ENCODE results near the gene LSM6. TPM values are rescaled to one million over a fixed set of nuclear protein-coding genes. Genes with fewer than 3 reads are reported as not detected.

LSM6 gene
- total RNA-seq (87.8 TPM), polyA plus RNA-seq (74.8 TPM)
- long read RNA-seq, donor 1, partial matches to known transcripts, result 0 of 4 reads
- long read RNA-seq, donor 1, other reads (novel, unspliced or antisense), result 0 of 4 reads
- long read RNA-seq, donor 2, result 0 reads
- long read RNA-seq, donor 3, transcript LSM6-201 (4 exons, 2,259 nt), result major isoform, 88 of 106 reads
- long read RNA-seq, donor 3, partial matches to known transcripts, result 9 of 106 reads
- long read RNA-seq, donor 3, other reads (novel, unspliced or antisense), result 0 of 106 reads
- long read RNA-seq, donor 4, transcript LSM6-201 (4 exons, 2,259 nt), result major isoform, 34 of 36 reads
- long read RNA-seq, donor 4, partial matches to known transcripts, result 0 of 36 reads
- long read RNA-seq, donor 4, other reads (novel, unspliced or antisense), result 0 of 36 reads
- long read RNA-seq, donor 5, transcript LSM6-201 (4 exons, 2,259 nt), result major isoform, 77 of 98 reads
- long read RNA-seq, donor 5, partial matches to known transcripts, result 16 of 98 reads
- long read RNA-seq, donor 5, other reads (novel, unspliced or antisense), result 0 of 98 reads
- long read RNA-seq, donor 6, transcript LSM6-201 (4 exons, 2,259 nt), result major isoform, 42 of 48 reads
- long read RNA-seq, donor 6, partial matches to known transcripts, result 0 of 48 reads
- long read RNA-seq, donor 6, other reads (novel, unspliced or antisense), result 0 of 48 reads
- long read RNA-seq, donor 7, transcript LSM6-201 (4 exons, 2,259 nt), result major isoform, 47 of 76 reads
- long read RNA-seq, donor 7, partial matches to known transcripts, result 24 of 76 reads
- long read RNA-seq, donor 7, other reads (novel, unspliced or antisense), result 0 of 76 reads
- long read RNA-seq, donor 8, transcript LSM6-201 (4 exons, 2,259 nt), result major isoform, 19 of 22 reads
- long read RNA-seq, donor 8, partial matches to known transcripts, result 0 of 22 reads
- long read RNA-seq, donor 8, other reads (novel, unspliced or antisense), result 0 of 22 reads
- long read RNA-seq, donor 9, transcript LSM6-201 (4 exons, 2,259 nt), result major isoform, 37 of 44 reads
- long read RNA-seq, donor 9, partial matches to known transcripts, result 5 of 44 reads
- long read RNA-seq, donor 9, other reads (novel, unspliced or antisense), result 0 of 44 reads
- long read RNA-seq, donor 10, transcript LSM6-201 (4 exons, 2,259 nt), result major isoform, 45 of 55 reads
- long read RNA-seq, donor 10, partial matches to known transcripts, result 6 of 55 reads
- long read RNA-seq, donor 10, other reads (novel, unspliced or antisense), result 0 of 55 reads

GRCh38 chr4:146175541-146176453, at the start of gene LSM6:
LSM6 (plus strand) TSS chr4:146175718; CDS start chr4:146182922, 7,204 bp downstream.
- DNase-seq (ENCODE audit: low read depth in 6 of 9, low spot score in 9 of 9), result peak; percentile 61 to 91 (median 76)
- no peaks in the 10 kb centered on the region for H3K9me3 ChIP-seq (ENCODE audit: control insufficient read depth in 2 of 2, insufficient read depth in 1 of 2, low read length in 1 of 2)
- under 1% methylated on average over 75 of the region's 75 CpGs for WGBS
- peak within 1 kb of the TSS; percentile 78 to 90 for H3K4me3 ChIP-seq (ENCODE audit: low read length in 2 of 2)
- peak within 1 kb of the TSS; percentile 72 to 93 for H3K27ac ChIP-seq (ENCODE audit: low read depth in 1 of 2, low read length in 1 of 2)
- peaks cover 3 to 5% of the 10 kb centered on the region in 2 donors for H3K4me1 ChIP-seq (ENCODE audit: control insufficient read depth in 2 of 2, insufficient read depth in 2 of 2, low read length in 2 of 2)
- no peaks in the 10 kb centered on the region for H3K27me3 ChIP-seq (ENCODE audit: control insufficient read depth in 2 of 2, insufficient read depth in 1 of 2, low read length in 1 of 2)
- peaks cover 0 to 6% of the 10 kb centered on the region in 2 donors for H3K36me3 ChIP-seq (ENCODE audit: control insufficient read depth in 2 of 2, insufficient read depth in 2 of 2, low read length in 1 of 2)

GRCh38 chr4:146132445-146132844, 43.1 kb upstream of the LSM6 start:
- Histone ChIP-seq H3K9me3 (ENCODE audit: control insufficient read depth in 2 of 2, insufficient read depth in 1 of 2, low read length in 1 of 2) (no peaks in the 10 kb centered on the region), H3K27me3 (ENCODE audit: control insufficient read depth in 2 of 2, insufficient read depth in 1 of 2, low read length in 1 of 2) (no peaks in the 10 kb centered on the region), H3K27ac (ENCODE audit: low read depth in 1 of 2, low read length in 1 of 2) (no peak overlapping the region), H3K36me3 (ENCODE audit: control insufficient read depth in 2 of 2, insufficient read depth in 2 of 2, low read length in 1 of 2) (no peaks in the 10 kb centered on the region), H3K4me1 (ENCODE audit: control insufficient read depth in 2 of 2, insufficient read depth in 2 of 2, low read length in 2 of 2) (no peaks in the 10 kb centered on the region), H3K4me3 (ENCODE audit: low read length in 2 of 2) (no peak overlapping the region)
- WGBS, result 93% methylated on average over 7 of the region's 7 CpGs
- DNase-seq (ENCODE audit: low read depth in 6 of 9, low spot score in 9 of 9), result no peak

- Histone ChIP-seq H3K9me3 (ENCODE audit: control insufficient read depth in 2 of 2, insufficient read depth in 1 of 2, low read length in 1 of 2) (no peaks in the 10 kb centered on the region), H3K27me3 (ENCODE audit: control insufficient read depth in 2 of 2, insufficient read depth in 1 of 2, low read length in 1 of 2) (no peaks in the 10 kb centered on the region), H3K4me1 (ENCODE audit: control insufficient read depth in 2 of 2, insufficient read depth in 2 of 2, low read length in 2 of 2) (no peaks in the 10 kb centered on the region), H3K27ac (ENCODE audit: low read depth in 1 of 2, low read length in 1 of 2) (no peak overlapping the region), H3K4me3 (ENCODE audit: low read length in 2 of 2) (no peak overlapping the region), H3K36me3 (ENCODE audit: control insufficient read depth in 2 of 2, insufficient read depth in 2 of 2, low read length in 1 of 2) (no peaks in the 10 kb centered on the region)
- DNase-seq (ENCODE audit: low read depth in 6 of 9, low spot score in 9 of 9), result peak in 1 of 9 donors; percentile 20
- 94% methylated on average over 8 of the region's 8 CpGs for WGBS
Observed at GRCh38 chr4:146134761-146135445, 40.6 kb upstream of the LSM6 start.

- Histone ChIP-seq H3K27ac (ENCODE audit: low read depth in 1 of 2, low read length in 1 of 2) (no peak overlapping the region), H3K27me3 (ENCODE audit: control insufficient read depth in 2 of 2, insufficient read depth in 1 of 2, low read length in 1 of 2) (no peaks in the 10 kb centered on the region), H3K4me3 (ENCODE audit: low read length in 2 of 2) (no peak overlapping the region), H3K36me3 (ENCODE audit: control insufficient read depth in 2 of 2, insufficient read depth in 2 of 2, low read length in 1 of 2) (no peaks in the 10 kb centered on the region), H3K4me1 (ENCODE audit: control insufficient read depth in 2 of 2, insufficient read depth in 2 of 2, low read length in 2 of 2) (no peaks in the 10 kb centered on the region), H3K9me3 (ENCODE audit: control insufficient read depth in 2 of 2, insufficient read depth in 1 of 2, low read length in 1 of 2) (no peaks in the 10 kb centered on the region)
- WGBS, result 91% methylated on average over 2 of the region's 2 CpGs
- DNase-seq (ENCODE audit: low read depth in 6 of 9, low spot score in 9 of 9), result no peak
Observed at GRCh38 chr4:146135941-146136340, 39.6 kb upstream of the LSM6 start.

DNA sequence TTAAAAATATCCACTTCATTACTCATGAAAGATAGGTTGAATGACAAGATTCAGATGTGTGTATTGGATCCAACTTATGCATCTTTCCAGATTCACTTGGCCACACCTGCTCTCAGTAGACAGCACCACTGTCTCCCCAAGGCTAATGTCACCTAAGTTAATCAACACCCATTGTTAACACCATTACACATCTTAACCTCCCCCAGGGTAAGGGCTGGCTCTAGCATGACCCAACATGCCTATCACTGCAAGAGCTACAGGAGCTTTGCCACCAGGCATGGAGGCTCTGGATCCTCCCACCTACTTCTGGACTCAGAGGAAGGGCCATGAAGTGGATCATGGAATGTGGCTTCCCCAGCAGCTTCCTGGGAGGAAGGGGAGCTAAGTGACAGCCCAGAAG, 32.8 kb upstream of the LSM6 start:
- DNase-seq (ENCODE audit: low read depth in 6 of 9, low spot score in 9 of 9), result no peak
- Histone ChIP-seq H3K27me3 (ENCODE audit: control insufficient read depth in 2 of 2, insufficient read depth in 1 of 2, low read length in 1 of 2) (no peaks in the 10 kb centered on the region), H3K27ac (ENCODE audit: low read depth in 1 of 2, low read length in 1 of 2) (no peak overlapping the region), H3K9me3 (ENCODE audit: control insufficient read depth in 2 of 2, insufficient read depth in 1 of 2, low read length in 1 of 2) (no peaks in the 10 kb centered on the region), H3K4me3 (ENCODE audit: low read length in 2 of 2) (no peak overlapping the region), H3K36me3 (ENCODE audit: control insufficient read depth in 2 of 2, insufficient read depth in 2 of 2, low read length in 1 of 2) (no peaks in the 10 kb centered on the region), H3K4me1 (ENCODE audit: control insufficient read depth in 2 of 2, insufficient read depth in 2 of 2, low read length in 2 of 2) (no peaks in the 10 kb centered on the region)

DNA sequence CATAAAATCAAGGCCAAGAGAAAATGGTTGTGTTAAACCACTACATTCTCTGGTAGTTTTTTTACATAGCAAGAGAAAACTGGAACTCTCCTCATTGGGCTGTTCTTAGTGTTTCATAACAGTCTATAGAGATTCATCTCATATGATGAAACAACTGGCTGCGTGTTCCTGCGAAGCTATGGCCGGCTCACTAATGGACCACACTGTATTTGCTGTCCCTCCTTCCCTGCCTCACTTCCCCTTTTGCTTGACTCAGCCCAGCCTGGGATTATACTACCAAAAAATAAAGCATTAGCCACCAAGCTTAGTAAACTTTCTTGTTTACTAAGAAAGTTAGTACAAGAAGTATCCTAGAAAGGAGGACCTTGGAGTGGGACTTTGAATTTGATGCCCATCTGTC, 31.6 kb upstream of the LSM6 start:
- WGBS, result 94% methylated on average over 3 of the region's 3 CpGs
- DNase-seq (ENCODE audit: low read depth in 6 of 9, low spot score in 9 of 9), result no peak
- no peaks in the 10 kb centered on the region for H3K4me1 ChIP-seq (ENCODE audit: control insufficient read depth in 2 of 2, insufficient read depth in 2 of 2, low read length in 2 of 2)
- H3K27me3 ChIP-seq (ENCODE audit: control insufficient read depth in 2 of 2, insufficient read depth in 1 of 2, low read length in 1 of 2), result no peaks in the 10 kb centered on the region
- H3K36me3 ChIP-seq (ENCODE audit: control insufficient read depth in 2 of 2, insufficient read depth in 2 of 2, low read length in 1 of 2), result no peaks in the 10 kb centered on the region
- no peak overlapping the region for H3K27ac ChIP-seq (ENCODE audit: low read depth in 1 of 2, low read length in 1 of 2)
- no peak overlapping the region for H3K4me3 ChIP-seq (ENCODE audit: low read length in 2 of 2)
- H3K9me3 ChIP-seq (ENCODE audit: control insufficient read depth in 2 of 2, insufficient read depth in 1 of 2, low read length in 1 of 2), result no peaks in the 10 kb centered on the region

DNA sequence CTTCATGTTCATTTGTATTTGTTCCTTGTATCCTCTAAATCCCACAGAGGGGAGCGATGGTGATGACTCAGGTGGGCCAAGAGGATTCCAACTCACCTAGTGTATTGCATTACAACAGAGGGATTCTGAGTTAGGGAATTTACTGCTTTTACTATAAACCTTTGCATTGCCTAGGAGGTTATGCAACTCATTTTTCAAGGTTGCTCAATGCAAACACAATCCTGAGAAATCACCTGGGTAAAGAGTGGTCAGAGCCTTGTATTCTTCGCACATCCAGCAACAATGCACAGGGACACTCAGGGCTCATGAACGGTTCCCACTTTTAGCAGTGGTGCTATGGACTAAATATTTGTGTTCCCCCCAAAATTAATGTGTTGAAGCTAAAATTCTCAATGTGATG, 28.6 kb upstream of the LSM6 start:
- no peaks in the 10 kb centered on the region for H3K9me3 ChIP-seq (ENCODE audit: control insufficient read depth in 2 of 2, insufficient read depth in 1 of 2, low read length in 1 of 2)
- H3K4me1 ChIP-seq (ENCODE audit: control insufficient read depth in 2 of 2, insufficient read depth in 2 of 2, low read length in 2 of 2), result no peaks in the 10 kb centered on the region
- H3K36me3 ChIP-seq (ENCODE audit: control insufficient read depth in 2 of 2, insufficient read depth in 2 of 2, low read length in 1 of 2), result no peaks in the 10 kb centered on the region
- H3K27me3 ChIP-seq (ENCODE audit: control insufficient read depth in 2 of 2, insufficient read depth in 1 of 2, low read length in 1 of 2), result no peaks in the 10 kb centered on the region
- H3K4me3 ChIP-seq (ENCODE audit: low read length in 2 of 2), result no peak overlapping the region
- no peak overlapping the region for H3K27ac ChIP-seq (ENCODE audit: low read depth in 1 of 2, low read length in 1 of 2)
- 95% methylated on average over 3 of the region's 3 CpGs for WGBS
- no peak for DNase-seq (ENCODE audit: low read depth in 6 of 9, low spot score in 9 of 9)

GRCh38 chr4:146148021-146148420, 27.5 kb upstream of the LSM6 start:
- Histone ChIP-seq H3K4me3 (ENCODE audit: low read length in 2 of 2) (no peak overlapping the region), H3K4me1 (ENCODE audit: control insufficient read depth in 2 of 2, insufficient read depth in 2 of 2, low read length in 2 of 2) (no peaks in the 10 kb centered on the region), H3K9me3 (ENCODE audit: control insufficient read depth in 2 of 2, insufficient read depth in 1 of 2, low read length in 1 of 2) (no peaks in the 10 kb centered on the region), H3K27me3 (ENCODE audit: control insufficient read depth in 2 of 2, insufficient read depth in 1 of 2, low read length in 1 of 2) (no peaks in the 10 kb centered on the region), H3K36me3 (ENCODE audit: control insufficient read depth in 2 of 2, insufficient read depth in 2 of 2, low read length in 1 of 2) (no peaks in the 10 kb centered on the region), H3K27ac (ENCODE audit: low read depth in 1 of 2, low read length in 1 of 2) (no peak overlapping the region)
- no peak for DNase-seq (ENCODE audit: low read depth in 6 of 9, low spot score in 9 of 9)
- WGBS, result 97% methylated on average over 4 of the region's 4 CpGs
